HPDE6-E6E7 (cell line): ENCODE measurements around the gene KCNG2.

Source experiments
- DNase-seq: peaks from one replicate; pipeline ENCODE4 v3.0.0; 2011; ENCODE audit warnings: missing footprints; ENCODE audit errors: extremely low spot score

Gene KCNG2

GRCh38 chr18:79798999-79799370, 1.2 kb downstream of the KCNG2 start:
- DNase-seq: no peak

GRCh38 chr18:79799619-79800370, 2.1 kb downstream of the KCNG2 start:
- no peak for DNase-seq

- DNase-seq: no peak
Observed at GRCh38 chr18:79800371-79801180, 2.8 kb downstream of the KCNG2 start.

- DNase-seq: no peak
Observed at GRCh38 chr18:79801217-79801616, 3.5 kb downstream of the KCNG2 start.

GRCh38 chr18:79801641-79802040, 3.9 kb downstream of the KCNG2 start:
- no peak for DNase-seq

GRCh38 chr18:79802298-79802697, 4.6 kb downstream of the KCNG2 start:
- no peak for DNase-seq

DNA sequence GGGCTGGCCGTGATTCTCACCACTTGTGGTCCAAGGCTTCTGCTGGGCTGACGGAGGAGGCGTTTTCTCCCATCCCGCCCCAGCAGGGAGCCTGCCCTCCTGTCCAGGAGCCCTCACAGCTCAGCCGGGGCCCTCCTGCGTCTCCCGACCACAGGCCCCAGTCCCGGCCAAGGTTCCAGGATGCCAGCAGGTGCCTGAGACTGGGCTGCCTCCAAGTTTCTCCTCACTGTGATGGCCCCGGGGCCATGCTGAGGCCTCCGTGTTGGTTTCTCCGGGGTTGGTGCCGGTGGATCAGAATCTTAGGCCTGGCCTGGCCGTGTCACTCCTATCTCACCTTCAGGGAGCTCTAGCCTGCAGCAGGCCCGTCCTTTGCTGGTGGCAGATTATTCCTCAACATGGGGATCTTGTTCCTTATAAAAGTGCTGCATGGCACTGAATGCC, 5.9 kb downstream of the KCNG2 start:
- no peak for DNase-seq

DNA sequence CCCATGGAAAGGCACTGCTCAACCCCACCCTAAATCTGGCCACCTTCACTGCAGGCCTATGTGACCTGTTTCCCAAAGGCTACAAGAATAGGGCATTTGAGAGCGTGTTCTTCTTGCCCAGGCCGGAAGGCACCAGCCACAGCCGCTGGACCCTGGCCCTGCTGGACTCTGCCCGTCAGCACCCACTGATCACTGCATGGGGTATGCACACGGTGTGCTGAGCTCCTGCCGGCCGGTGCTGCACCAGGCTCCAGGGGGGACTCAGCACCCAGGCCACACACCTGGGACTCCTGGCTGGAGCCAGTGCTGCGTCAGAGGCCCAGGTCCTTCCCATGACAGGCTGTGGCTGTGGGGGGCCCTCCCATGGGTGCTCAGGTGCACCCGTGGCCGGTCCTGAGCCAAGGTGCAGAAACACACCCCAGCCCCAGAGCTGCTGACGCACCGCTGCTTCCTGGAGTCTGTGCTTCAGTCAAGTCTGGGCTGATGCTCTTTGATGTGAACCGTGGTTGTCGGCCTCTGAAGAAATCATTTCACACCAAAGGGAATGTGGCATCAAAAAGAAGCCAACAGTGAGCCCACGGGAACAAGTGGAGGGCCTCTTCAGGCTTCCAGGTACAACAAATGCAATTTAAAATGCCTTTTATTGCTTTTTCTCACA, 6.5 kb downstream of the KCNG2 start:
- no peak for DNase-seq

GRCh38 chr18:79805211-79805887, 7.6 kb downstream of the KCNG2 start:
- DNase-seq: no peak

- no peak for DNase-seq
Observed at GRCh38 chr18:79805926-79806487, 8.3 kb downstream of the KCNG2 start.

- DNase-seq: no peak
Observed at GRCh38 chr18:79806976-79807841, 9.5 kb downstream of the KCNG2 start.

DNA sequence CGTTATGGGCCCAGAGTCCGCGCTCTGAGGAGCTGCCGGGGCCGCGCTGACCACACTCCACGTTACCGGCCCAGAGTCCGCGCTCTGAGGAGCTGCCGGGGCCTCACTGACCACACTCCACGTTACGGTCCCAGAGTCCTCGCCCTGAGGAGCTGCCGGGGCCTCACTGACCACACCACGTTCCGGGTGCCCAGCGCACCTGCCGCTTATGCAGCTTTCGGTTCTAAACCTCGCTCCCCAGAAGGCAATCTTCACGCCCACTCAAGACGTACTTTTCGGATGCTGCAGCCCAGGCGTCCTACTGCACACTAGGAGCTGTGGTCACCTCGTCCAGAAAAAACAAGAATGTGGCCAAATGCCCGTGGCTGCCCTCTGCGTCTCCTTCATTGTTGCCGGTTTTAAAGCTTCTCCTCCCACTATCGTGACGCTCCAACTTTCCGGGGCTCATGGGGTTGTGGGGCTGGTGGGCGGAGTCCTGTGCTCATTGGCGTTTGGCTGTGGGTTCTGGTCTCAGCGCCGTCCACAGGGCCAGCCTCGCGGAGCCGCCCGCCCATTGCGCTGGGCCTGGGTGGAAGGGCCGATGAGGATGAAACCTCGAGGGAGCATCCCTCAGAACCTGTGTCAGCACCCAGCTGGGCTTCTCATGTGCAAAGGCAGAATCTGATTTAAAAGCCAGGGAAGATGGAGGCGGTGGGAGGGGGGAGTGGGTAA, 11.9 kb downstream of the KCNG2 start:
- DNase-seq: no peak

GRCh38 chr18:79812052-79812451, 14.3 kb downstream of the KCNG2 start:
- DNase-seq: no peak

DNA sequence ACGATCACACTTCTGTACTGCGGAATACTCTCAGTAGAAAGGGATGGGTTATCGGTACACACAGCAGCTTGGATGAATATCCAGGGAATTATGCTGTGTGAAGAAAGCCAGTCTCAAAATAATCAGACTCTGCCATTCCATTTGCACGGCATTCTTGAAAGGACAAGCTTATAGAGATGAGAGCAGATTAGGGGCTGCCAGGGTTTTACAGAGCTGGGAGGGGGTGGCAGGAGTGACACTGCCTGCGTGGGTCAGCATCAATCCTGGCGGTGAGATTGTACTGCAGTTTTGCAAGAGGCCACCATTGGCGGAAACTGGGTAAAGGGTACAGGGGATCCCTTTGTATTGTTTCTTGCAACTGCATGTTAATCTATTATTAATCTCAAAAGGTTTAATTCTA, 16.6 kb downstream of the KCNG2 start:
- no peak for DNase-seq

DNA sequence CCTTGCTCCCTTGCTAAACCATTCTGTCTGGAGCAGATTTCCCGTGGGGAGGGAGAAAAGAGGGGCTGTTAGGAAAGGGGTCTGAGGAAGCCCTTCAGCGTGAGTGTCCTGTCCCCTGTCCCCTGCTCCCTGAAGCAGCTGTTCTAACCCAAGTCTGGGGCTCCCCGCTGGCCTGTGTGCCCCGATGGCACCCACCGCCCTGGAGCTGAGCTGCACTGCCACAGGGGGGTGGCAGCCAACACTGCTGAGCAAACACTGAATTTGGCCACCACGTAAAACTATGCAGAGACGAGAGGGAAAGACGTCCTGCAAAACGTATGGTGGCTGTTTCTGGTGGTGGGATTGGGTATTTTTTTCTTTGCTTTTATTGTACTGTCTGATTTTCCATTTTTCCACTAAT, 17.9 kb downstream of the KCNG2 start:
- DNase-seq: no peak

DNA sequence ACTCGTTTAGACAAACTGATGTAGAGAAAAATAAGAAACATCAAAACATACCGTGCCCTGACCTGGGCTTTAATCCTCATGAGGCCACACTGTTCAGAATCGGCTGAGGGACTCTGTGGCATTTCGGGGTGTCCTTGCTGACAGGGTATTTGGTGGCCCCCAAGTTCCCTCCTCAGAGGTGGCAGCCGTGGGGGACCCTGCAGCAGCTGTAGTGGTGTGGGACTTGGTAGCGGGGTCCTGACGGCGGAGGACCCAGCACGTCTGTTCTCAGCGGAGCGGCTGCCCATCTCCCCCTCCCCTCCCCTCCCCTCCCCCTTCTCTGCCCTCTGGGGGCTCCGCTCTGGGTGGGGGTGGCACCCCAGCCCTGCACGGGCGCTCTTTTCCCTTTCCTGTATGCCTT, 18.4 kb downstream of the KCNG2 start:
- no peak for DNase-seq

- no peak for DNase-seq
Observed at GRCh38 chr18:79816981-79817606, 19.4 kb downstream of the KCNG2 start.

GRCh38 chr18:79817607-79817998, 19.9 kb downstream of the KCNG2 start:
- DNase-seq: no peak

DNA sequence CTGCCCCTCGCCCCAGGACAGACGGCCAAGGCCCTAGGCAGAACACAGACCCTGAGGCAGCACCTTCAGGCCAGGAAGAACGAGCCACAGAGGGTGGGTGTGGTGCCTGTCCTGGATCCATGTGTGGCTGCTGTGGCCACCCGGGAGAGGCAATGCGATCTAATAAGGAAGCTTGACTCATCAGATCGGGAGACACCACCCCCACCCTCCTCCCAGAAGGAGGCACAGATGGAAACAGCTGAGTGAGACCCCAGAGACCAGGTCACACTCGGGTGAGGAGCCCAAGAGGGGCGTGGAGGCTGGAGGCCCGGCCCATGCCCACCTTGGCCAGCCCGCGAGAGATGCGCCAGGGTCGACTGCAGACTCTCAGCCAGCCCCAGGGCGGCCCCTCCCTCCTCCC, 20.3 kb downstream of the KCNG2 start:
- no peak for DNase-seq

DNA sequence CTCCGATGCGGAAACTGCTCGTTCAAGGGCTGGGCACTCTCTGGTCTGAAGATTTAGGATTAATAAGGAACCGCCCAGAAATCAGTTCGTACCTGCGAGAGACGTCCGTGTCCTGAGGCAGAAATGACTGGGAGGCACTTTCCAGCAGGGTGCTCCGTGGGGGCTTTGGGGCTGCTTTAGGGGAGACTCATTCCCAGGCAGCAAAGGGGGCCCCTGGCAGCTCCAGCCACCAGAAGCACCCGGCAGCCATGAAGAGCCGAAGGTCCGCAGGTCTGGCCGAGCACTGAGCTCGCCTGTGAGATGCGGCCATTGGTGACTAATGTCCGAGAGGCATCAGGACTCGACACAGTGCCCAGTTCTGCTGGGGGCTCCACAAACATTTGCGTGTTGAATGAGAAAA, 20.9 kb downstream of the KCNG2 start:
- no peak for DNase-seq
